HG03045 (cell line): ENCODE results near the gene SLC9B2.

Source experiments
- ATAC-seq: cut with Tn5 transposase; IDR thresholded peaks from one replicate; pipeline ENCODE4 v1.9.1; 2021; ENCODE audit warnings: mild to moderate bottlenecking, moderate library complexity; ENCODE audit not compliant: unreplicated experiment

SLC9B2 gene, protein sequence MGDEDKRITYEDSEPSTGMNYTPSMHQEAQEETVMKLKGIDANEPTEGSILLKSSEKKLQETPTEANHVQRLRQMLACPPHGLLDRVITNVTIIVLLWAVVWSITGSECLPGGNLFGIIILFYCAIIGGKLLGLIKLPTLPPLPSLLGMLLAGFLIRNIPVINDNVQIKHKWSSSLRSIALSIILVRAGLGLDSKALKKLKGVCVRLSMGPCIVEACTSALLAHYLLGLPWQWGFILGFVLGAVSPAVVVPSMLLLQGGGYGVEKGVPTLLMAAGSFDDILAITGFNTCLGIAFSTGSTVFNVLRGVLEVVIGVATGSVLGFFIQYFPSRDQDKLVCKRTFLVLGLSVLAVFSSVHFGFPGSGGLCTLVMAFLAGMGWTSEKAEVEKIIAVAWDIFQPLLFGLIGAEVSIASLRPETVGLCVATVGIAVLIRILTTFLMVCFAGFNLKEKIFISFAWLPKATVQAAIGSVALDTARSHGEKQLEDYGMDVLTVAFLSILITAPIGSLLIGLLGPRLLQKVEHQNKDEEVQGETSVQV

DNA sequence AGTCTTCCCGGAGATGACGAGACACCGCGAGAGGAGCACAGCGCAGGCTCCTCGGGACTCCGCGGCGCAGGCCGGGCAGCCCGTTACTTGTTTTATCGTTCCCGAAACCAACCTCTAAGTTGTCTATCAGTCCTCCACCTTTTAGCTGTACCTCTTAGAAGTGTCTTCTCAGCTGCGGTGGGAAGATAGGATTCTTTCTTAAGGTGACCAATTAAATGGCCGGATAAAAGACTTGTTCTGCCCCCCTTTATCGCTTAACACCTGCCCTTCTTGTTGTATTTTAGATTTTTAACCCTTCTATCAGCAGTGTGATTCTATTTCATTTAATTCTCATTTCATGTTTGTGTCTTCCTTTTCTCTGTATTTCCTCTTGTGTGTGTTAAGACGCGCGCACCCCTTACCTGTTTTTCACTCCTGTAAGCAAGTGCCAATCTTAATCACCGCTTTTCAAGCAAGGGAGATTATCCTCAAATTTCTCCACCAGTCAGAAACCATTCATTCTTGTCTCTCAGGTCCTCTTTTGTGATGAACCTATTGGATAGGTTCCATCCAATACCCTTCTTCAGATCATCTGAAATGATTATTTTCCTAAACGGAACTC, at the start of gene SLC9B2:
TSS of gene SLC9B2 (minus strand) at position 15 of the 601 bp plus-strand sequence. CDS start 9,211 bp downstream, outside the sequence.
- peak; percentile 55 for ATAC-seq

DNA sequence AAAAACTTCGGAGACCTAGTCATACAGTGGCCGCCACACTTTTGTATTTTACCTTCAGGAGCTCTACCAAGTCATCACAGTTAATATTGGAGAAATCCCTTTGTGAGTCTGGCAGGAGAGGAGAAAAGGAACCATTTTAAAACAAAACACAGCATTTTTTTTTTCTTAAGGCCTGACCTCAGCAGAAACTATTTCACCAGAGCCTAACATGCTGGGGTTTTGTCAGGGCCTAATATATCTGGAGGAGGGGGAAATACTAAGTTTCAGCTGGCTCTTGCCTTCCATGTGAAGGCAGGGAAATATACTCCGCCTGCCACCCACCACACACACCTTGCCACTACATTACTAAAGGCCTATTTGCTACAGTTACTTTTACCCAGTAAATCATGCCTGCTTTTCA, 49.6 kb upstream of the SLC9B2 start:
- no peak for ATAC-seq

DNA sequence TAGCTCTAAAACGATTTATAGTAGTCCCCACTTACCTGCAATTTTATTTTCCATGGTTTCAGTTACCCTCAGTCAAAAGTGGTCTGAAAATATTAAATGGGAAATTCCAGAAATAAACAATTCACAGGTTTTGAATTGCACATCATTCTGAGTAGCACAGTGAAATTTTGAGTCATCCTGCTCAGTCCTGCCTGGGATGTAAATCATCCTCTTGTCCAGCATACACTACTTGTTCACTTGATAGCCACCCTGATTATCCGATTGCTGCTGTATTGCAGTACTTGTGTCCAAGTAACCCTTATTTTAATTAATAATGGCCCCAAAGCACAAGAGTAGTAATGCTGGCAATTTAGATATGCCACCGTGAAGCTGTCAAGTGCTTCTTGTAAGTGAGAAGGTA, 46.6 kb upstream of the SLC9B2 start:
- no peak for ATAC-seq

DNA sequence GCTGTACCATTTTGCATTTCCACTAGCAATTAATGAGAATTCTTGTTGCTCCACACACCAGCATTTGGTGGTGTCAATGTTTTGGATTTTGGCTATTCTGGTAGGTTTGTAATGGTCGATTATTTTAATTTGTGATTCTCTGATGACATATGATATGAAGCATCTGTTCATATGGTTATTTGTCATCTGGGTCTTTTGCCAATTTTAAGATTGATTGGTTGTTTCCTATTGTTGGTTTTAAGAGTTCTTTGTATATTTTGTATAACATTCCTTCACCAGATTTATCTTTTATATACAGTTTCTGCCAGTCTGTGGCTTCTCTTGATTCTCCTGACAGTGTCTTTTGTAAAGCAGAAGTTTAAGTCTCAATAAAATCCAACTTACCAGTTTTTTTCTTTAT, 41.6 kb upstream of the SLC9B2 start:
- no peak for ATAC-seq

DNA sequence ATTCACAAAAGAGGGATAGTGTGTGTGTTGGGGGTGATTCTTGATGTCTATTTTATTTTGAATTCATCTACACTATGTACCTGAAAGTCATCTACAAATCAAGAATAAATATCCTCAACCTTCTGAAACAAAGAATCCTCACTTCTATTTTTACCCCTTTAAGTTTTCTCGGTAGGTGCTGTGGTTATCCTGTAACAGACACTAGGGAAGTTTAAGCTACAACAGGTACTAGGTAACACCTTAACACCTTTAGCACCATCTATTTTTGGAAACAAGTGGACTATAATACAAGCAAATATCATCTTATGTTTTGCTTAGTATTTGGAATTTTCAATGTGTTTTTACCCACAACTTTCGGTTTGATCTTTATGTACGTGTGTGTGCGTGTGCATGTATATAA, 35.0 kb upstream of the SLC9B2 start:
- ATAC-seq: no peak

DNA sequence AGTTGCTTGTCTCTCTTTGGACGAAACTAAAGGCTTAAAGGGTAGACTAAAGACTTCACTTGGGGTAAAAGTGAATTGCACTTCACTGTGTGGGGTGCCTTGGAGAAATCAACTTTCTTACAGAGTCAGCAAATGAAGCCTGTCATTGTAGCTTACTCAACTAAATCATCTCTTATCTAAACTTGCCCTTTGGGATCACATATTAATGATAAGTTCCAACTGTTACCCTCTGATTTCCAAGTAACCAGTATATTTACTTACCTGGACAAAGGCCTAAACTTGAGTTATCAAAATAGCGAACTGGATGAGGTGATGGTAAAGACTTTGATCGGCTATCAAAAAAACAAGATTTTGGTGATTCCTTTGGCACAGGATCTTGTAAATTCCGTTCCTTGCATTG, 32.0 kb upstream of the SLC9B2 start:
- ATAC-seq: no peak

DNA sequence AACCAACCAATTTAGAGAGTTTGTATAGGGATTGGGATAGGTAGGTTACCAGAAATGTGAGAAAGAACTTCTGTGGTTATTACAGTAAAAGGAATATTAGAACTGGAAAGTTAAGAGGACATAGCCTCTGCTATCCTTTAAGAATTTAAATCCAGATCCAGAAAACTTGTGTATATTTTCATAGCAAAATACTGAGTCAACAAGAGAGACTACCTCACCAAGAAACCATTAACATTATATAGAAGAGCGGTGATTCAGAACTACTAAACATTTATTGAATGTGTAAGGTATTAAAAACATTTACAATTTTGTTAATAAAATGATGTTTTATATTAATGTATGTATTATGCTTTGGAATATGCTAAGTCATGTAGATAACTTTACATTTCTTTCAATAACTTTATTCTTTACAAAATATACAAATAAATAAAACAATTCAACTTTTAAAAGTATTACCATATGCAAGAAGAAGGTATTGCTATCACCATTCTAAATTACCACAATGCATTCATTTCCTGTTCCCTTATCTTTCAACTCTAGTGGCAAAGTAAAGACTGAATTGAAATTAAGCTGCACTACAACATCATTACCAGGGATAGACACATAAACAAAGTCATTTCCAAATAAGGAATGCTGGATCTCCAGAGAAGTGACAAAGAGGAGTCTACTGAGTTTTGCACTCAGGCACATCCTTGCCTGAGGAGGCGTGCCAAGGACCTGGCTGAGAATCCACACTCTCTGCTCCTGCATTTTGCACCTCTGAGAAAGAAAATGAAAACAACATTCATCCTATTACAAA, 29.2 kb upstream of the SLC9B2 start:
- no peak for ATAC-seq

DNA sequence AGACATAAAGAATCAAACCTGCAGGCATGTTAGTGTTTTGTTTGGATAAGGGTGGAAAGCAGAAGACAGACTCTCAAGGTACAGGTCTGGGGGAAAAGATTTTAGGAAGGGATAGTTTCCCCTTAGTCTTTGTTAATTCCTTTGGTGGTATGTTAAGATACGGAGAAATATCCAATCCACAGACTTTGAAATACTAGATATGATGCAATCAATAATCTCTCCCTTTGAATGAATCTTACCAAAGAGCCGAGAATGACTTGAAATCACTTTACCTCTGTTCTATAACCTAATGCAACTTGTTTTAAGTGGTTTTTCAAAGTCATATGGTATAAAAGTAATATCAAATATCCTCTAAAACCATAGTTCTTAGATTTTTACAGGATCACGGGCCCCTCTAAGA, 28.3 kb upstream of the SLC9B2 start:
- no peak for ATAC-seq

DNA sequence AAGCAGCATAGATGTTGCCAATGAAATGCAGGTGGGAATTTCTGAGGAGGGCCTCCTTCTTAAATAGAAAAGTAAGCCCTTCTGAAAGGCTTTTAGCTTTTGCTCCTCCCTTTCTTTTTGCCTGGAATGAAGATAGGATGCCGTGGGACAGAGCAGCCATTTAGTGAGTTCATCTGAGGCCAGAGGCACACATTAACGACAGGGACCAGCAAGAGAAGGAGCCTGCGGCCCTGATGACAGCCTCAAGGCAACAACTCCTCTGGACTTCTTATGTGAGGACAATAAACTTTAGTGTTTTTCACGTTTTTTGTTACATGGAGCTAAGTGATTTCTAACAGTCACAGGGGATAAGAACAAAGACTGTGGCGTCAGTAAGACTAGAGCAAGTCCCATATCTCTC, 24.1 kb upstream of the SLC9B2 start:
- ATAC-seq: no peak

DNA sequence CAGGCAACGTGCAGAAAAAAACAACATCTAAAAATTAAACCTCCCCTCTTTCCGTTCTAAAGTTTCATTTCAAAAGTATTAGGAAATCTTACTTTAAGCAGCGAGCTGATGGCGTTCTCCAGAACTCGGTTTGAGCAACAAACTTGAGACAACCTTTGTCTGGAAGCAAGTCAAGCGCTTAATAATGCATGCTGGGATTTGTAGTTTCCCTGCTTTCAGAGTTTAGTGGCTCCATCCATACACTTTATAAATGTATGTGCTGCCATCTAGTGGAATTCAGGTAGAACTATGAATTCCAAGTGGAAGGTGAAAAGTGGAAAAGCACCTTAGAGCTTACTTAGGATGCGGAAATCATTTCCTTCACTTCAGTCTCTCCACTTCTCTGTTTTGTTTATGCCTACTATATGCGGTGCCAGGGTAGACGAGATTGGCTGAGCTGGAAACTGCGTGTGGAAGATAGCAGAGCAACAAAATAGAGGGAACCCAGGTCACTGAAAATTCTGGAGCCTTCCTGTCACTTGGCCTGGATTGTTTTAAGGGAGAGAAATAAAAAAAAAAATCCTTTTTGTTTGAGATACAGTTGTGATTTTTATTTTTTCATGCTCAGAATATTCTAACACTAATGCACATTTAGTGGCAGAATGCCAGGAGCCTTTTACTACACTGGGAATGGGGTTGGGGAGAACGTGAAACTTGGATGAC, 23.3 kb upstream of the SLC9B2 start, which contains the start of gene BDH2:
TSS of gene BDH2 (minus strand) at position 144 of the 702 bp plus-strand sequence. CDS start 3,580 bp downstream, outside the sequence.
- ATAC-seq: peak; percentile 97

DNA sequence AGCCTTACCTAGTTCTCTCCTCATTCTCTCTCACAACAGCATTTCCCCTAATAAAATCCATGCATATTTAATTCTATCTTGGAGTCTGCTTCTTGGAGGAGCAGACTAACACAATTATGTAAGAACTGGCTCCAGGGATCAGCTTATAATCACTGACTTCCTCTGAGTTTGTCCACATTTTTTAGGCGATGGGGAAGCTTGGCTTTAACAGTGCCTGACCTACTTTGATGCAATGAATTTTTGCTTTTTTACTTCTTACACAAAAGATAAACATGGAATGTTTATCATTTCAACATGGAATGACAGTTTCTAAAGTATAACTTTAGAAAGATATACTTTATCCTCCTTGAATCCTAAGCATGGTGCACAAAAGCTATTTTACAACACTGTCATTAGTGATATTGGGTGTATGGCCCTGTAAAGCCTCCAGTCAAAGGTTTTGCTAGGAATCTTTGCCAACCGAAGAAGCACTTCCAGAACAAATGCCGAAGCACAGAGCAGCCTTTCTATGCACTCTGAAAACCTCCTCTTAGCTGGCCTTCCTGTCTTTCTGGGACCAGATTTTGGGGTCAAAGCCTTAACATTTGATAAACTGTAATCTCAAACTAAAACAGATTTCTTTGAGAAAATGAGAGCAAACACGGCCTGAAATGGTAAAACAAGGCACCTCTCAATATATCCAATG, 22.3 kb upstream of the SLC9B2 start:
- ATAC-seq: no peak

DNA sequence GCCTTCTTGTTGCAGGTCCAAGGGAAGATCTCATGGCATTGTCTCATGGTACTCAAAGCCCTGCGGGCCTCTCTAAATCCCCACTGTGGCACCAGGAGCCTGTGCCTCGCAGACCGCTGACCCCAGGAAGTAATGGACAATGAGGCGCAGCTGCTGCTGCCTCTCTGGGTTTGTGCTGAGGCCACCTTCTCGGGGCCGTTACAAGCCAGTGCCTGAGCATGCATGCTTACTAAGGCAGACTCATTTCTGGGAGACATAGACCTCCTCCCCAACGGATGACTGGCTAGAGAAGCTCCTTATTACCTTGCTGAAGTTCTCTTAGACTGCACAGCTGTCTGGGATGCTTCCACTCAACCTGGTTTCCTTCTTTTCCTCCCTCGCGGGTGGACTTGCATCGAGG, 21.8 kb upstream of the SLC9B2 start:
- no peak for ATAC-seq

DNA sequence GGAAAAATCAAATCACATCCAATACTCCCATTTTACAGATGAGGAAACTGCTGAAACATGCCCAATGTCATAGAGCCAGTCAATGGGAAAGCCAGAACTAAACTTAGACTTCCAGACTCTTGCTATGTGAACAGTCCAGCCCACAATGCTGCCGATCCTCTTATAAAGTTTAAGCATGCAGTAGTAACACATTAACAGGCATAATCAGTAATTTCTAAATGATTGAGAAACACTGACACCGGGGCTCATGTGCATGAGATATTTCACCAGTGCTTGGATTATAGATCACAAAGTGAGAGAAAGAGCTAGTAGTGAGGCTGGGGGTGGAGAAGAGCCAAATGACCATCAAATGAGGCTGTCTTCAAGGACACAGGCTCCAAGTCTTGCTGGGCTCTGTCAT, 20.6 kb upstream of the SLC9B2 start:
- no peak for ATAC-seq

DNA sequence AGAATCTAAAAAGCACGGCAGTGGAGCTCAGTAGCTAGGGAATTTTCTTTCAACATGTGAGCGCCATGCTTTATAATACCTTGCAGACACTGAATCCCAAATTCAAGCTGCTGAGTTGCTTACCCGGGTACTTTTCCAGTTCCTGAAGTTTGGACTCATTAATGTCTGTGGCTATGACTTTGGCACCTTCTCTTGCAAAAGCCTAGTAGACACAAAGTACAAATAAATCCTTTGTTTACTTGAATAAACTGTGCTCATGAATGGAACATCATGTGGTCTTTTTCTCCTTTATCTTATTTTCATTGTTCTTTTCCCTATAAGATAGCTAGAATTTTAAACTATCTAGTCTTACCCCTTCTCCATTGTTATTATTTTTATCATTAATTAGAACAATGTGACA, 18.5 kb upstream of the SLC9B2 start:
- ATAC-seq: no peak

DNA sequence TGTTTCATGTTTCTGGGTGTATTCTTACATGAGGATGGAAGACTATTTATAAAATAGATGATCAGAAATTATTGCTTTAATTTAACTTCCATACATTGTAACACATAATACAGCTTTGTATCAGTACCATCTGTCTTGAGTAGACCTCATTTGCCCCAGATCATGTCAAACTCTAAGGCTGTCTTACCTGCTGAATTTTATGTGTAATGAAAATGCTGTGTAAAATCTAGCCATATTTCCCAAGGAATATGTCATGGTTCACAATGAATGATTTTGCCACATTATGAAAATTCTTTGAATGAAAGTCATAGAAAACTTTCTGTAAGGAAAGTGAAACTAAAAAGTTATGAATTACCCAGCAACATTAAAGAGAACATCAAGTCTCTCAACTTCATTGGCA, 15.7 kb upstream of the SLC9B2 start:
- no peak for ATAC-seq

DNA sequence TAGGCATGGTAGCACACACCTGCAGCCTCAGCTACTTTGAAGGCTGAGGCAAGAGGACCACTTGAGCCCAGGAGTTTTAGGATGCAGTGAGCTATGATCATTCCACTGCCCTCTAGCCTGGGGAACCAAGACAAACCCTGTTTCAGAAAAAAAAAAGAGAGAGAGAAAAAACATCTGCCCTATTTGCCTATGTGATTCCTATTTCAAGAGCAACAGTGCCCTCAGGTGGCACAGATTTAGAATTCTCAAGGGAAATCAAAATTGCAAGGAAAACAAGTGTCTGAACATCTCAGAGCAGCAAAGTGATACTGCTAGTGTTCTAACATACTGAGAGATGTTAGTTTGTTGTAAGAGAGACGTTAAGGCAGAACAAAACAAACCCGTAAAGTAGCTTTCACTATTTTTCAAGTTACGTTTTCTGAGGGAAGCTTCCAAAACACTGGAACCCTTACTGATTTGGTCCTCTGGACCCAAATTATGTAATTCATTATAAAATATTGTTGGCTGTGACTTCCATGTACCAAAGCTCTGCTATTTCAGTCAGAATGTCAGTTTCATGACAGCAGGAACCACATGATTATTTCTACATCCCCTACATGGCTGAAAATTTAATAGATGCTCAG, 15.2 kb upstream of the SLC9B2 start:
- peak; percentile 69 for ATAC-seq

DNA sequence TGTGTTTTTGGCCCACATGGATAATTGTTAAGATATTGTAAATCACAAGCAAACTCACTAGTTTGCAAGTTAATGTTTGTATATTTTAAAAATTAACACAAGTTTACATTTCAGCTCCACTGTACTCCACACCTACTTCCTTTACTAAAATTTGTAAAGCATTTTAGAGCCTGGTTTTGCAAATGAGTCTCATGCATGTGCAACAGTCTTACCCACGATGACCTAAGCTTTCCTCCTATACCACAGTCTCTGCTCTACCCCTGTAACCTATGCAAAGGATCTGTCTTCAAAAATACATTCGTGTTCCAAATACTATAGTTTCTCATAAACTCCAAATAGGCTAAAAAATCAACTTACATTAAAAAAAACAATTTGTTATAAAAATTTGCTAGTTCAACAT, 12.9 kb upstream of the SLC9B2 start:
- no peak for ATAC-seq

DNA sequence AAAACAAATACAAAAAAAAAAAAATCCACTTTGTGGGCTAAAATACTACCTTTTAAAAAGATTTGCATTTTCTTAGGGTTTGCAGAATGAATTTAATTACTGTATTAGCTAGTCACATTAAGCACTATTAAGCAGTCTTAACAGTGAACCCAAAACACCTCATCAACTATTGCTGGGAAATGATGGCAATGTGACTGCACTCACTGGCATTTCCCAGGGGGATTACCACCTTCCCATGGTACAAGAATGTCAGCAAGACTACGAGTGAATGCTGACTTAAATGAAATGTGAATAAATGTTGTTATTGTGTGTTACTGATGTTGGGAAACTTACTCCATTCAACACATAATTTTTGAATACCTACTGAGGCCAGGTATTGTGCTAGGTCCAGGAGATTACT, 10.0 kb upstream of the SLC9B2 start:
- ATAC-seq: no peak

DNA sequence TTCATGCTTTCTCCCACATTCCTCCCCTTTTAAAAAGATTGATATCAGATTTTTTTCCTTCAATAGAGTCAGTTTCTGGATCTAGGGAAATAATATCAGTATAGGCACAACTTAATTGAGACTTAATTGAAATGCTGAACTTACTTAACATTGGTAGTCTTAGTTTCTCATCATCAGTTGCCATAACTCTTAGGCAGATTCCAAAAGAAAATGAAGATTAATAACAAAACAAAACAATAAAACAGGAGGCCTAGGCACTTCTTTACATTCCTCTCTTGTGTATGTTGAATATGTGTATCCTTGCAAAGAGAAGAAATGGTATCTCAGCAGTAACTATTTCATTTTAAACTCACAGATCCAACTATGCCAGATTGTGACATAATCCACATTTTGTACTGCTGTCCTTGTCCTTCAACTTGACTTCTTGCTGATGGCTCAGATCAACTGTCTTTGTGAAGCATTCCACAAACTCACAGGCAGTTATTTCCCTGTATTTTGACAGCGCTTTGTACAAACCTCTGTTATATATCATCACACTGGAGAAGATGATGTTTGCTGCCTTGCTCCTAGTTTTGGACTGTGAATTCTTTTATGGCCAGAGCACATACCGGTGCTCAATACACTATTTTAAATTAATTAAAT, 9.1 kb upstream of the SLC9B2 start:
- no peak for ATAC-seq
